ENCODE results near the gene UST.

DNA sequence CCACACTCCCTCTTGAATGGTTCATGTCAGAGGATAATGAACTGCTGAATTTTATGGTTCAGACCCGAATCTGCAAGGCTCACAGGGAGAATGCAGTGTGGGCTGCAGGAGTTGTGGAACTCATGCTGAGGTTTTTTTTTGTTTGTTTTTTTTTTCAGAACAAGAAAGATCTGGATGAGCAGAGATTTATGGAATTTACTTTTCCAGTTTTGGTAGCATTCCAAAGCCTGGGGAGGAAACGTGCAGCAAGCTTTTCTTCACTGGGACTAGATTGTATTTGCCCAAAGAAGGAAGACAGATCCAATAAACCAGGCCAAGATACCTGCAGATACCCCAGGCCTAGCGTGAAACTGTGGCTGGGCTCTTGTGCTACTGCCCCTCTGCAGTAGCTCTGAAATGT, 346.8 kb downstream of the UST start:
- TF ChIP-seq, protein P1, sequence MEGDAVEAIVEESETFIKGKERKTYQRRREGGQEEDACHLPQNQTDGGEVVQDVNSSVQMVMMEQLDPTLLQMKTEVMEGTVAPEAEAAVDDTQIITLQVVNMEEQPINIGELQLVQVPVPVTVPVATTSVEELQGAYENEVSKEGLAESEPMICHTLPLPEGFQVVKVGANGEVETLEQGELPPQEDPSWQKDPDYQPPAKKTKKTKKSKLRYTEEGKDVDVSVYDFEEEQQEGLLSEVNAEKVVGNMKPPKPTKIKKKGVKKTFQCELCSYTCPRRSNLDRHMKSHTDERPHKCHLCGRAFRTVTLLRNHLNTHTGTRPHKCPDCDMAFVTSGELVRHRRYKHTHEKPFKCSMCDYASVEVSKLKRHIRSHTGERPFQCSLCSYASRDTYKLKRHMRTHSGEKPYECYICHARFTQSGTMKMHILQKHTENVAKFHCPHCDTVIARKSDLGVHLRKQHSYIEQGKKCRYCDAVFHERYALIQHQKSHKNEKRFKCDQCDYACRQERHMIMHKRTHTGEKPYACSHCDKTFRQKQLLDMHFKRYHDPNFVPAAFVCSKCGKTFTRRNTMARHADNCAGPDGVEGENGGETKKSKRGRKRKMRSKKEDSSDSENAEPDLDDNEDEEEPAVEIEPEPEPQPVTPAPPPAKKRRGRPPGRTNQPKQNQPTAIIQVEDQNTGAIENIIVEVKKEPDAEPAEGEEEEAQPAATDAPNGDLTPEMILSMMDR (IDR thresholded peaks at IDR 0.05) = no peak
- TF ChIP-seq POLR2A (IDR thresholded peaks at IDR 0.05) = no peak

Measured in right lobe of liver (tissue), 4 donors.